SK-N-SH treated with all-trans-retinoic acid at 6 μM for 48 hours (cell line): ENCODE data around the gene MICB.

Experiments used
- ATAC-seq: fragments of 200-7000 bp; cut with Tn5 transposase; 3 replicates; pipeline ENCODE4 v1.9.1; 2020; ENCODE audit warnings: mild to moderate bottlenecking, moderate library complexity
- ARNTL ChIP-seq: fragments of 450-650 bp; formaldehyde crosslinking; IDR thresholded peaks from 2 replicates; pipeline ENCODE4 v1.5.0; 2020; ENCODE audit warnings: low read depth, mild to moderate bottlenecking, moderate library complexity, borderline replicate concordance
- BACH2 ChIP-seq: fragments of 250-450 bp; sonication (Bioruptor Pico); IDR thresholded peaks from 2 replicates; pipeline ENCODE4 v1.9.0; 2021; ENCODE audit warnings: mild to moderate bottlenecking, borderline replicate concordance
- CREB5 ChIP-seq: fragments of 250-450 bp; sonication (Bioruptor Pico); IDR thresholded peaks from 2 replicates; pipeline ENCODE4 v1.5.1; 2020; ENCODE audit warnings: low read depth, mild to moderate bottlenecking, moderate library complexity
- CSRNP3 ChIP-seq: fragments of 250-450 bp; sonication (Bioruptor Pico); IDR thresholded peaks from 2 replicates; pipeline ENCODE4 v1.5.1; 2021; ENCODE audit warnings: mild to moderate bottlenecking, moderate library complexity
- GLIS3 ChIP-seq: fragments of 250-450 bp; sonication (Bioruptor Pico); IDR thresholded peaks from 2 replicates; pipeline ENCODE4 v1.5.0; 2020; ENCODE audit warnings: mild to moderate bottlenecking, moderate library complexity
- ISL1 ChIP-seq: fragments of 250-450 bp; sonication (Bioruptor Pico); IDR thresholded peaks from 2 replicates; pipeline ENCODE4 v2.1.2; 2022; ENCODE audit warnings: mild to moderate bottlenecking, moderate library complexity
- OSR1 ChIP-seq: fragments of 250-450 bp; sonication (Bioruptor Pico); IDR thresholded peaks from 2 replicates; pipeline ENCODE4 v1.8.0; 2022; ENCODE audit warnings: moderate library complexity, mild to moderate bottlenecking, inconsistent platforms
- PATZ1 ChIP-seq: fragments of 250-450 bp; sonication (Bioruptor Pico); IDR thresholded peaks from 2 replicates; pipeline ENCODE4 v1.8.0; 2020; ENCODE audit warnings: mild to moderate bottlenecking, moderate library complexity, borderline replicate concordance
- PPARA ChIP-seq: fragments of 250-450 bp; sonication (Bioruptor Pico); IDR thresholded peaks from 2 replicates; pipeline ENCODE4 v1.5.0; 2020; ENCODE audit warnings: mild to moderate bottlenecking, borderline replicate concordance
- RARB ChIP-seq: fragments of 250-450 bp; sonication (Bioruptor Pico); IDR thresholded peaks from 2 replicates; pipeline ENCODE4 v1.8.0; 2021; ENCODE audit warnings: mild to moderate bottlenecking, moderate library complexity
- TCF4 ChIP-seq: fragments of 250-450 bp; sonication (Bioruptor Pico); IDR thresholded peaks from 2 replicates; pipeline ENCODE4 v1.8.0; 2021; ENCODE audit warnings: mild to moderate bottlenecking, moderate library complexity, borderline replicate concordance
- TSHZ2 ChIP-seq: fragments of 250-450 bp; sonication (Bioruptor Pico); IDR thresholded peaks from 2 replicates; pipeline ENCODE4 v1.5.0; 2020; ENCODE audit warnings: mild to moderate bottlenecking, moderate library complexity
- ZC3H10 ChIP-seq: fragments of 250-450 bp; sonication (Bioruptor Pico); IDR thresholded peaks from 2 replicates; pipeline ENCODE4 v1.5.1; 2021; ENCODE audit warnings: mild to moderate bottlenecking, moderate library complexity
- ZFP3 ChIP-seq: fragments of 250-450 bp; sonication (Bioruptor Pico); IDR thresholded peaks from 2 replicates; pipeline ENCODE4 v1.5.0; 2020; ENCODE audit warnings: mild to moderate bottlenecking, moderate library complexity
- ZFP30 ChIP-seq: fragments of 450-650 bp; formaldehyde crosslinking; IDR thresholded peaks from 2 replicates; pipeline ENCODE4 v1.5.0; 2022; ENCODE audit warnings: mild to moderate bottlenecking, moderate library complexity
- ZNF565 ChIP-seq: fragments of 450-650 bp; formaldehyde crosslinking; conservative IDR thresholded peaks from 2 replicates; pipeline ENCODE4 v1.5.0; 2020; ENCODE audit warnings: low read depth, mild to moderate bottlenecking, moderate library complexity
- ZNF70 ChIP-seq: fragments of 450-650 bp; formaldehyde crosslinking; IDR thresholded peaks from 2 replicates; pipeline ENCODE4 v1.5.0; 2020; ENCODE audit warnings: mild to moderate bottlenecking, moderate library complexity
- ZNF8 ChIP-seq: fragments of 450-650 bp; formaldehyde crosslinking; IDR thresholded peaks from 2 replicates; pipeline ENCODE4 v1.5.0; 2020; ENCODE audit warnings: mild to moderate bottlenecking, moderate library complexity

The MICB gene

GRCh38 chr6:31468311-31468710 is 29.6 kb upstream of the MICB start:
- ATAC-seq = no peak
- TF ChIP-seq TCF4 (CRISPR knock-in tag) (no peak), RARB (CRISPR knock-in tag) (no peak), ZNF70 (CRISPR knock-in tag) (no peak), CREB5 (CRISPR knock-in tag) (no peak), BACH2 (CRISPR knock-in tag) (no peak), ZNF565 (CRISPR knock-in tag) (no peak), ZC3H10 (CRISPR knock-in tag) (no peak), ZNF8 (no peak), CSRNP3 (no peak), ZFP30 (CRISPR knock-in tag) (no peak), ARNTL (no peak)
- TF ChIP-seq, all 23 proteins: peak for 0

GRCh38 chr6:31470801-31471200 is 27.1 kb upstream of the MICB start:
- no peak for ATAC-seq
- no peak for TF ChIP-seq TSHZ2 (CRISPR knock-in tag)

- TF ChIP-seq GLIS3 (CRISPR knock-in tag) = no peak
- no peak for TF ChIP-seq ZFP3
- no peak for TF ChIP-seq ZNF565 (CRISPR knock-in tag)
- TF ChIP-seq OSR1 (CRISPR knock-in tag) = no peak
- no peak for TF ChIP-seq ZNF8
- no peak for TF ChIP-seq ISL1 (CRISPR knock-in tag)
- TF ChIP-seq PATZ1 (CRISPR knock-in tag) = no peak
- no peak for TF ChIP-seq CREB5 (CRISPR knock-in tag)
- TF ChIP-seq BACH2 (CRISPR knock-in tag) = no peak
- TF ChIP-seq ZNF70 (CRISPR knock-in tag) = no peak
- no peak for TF ChIP-seq TSHZ2 (CRISPR knock-in tag)
- no peak for TF ChIP-seq PPARA (CRISPR knock-in tag)
- TF ChIP-seq ZC3H10 (CRISPR knock-in tag) = no peak
- ATAC-seq = no peak
Measured at GRCh38 chr6:31471711-31472110, 26.2 kb upstream of the MICB start.
